Measurements from ENCODE around the gene IFT122.

The IFT122 gene

DNA sequence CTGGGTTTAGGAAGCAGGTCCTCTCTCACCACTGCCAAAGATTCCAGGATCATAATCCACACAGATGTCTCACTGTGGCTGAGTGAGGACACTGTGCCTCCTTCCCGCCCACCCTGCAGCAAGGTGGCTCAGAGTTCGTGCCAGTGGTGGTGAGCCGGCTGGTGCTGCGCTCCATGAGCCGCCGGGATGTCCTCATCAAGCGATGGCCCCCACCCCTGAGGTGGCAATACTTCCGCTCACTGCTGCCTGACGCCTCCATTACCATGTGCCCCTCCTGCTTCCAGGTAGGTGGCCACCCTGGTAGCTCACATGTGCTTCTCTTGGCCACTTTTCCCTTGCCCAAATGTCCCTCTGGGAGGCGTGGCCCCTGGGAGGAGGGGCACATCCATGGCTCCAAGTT lies 79.4 kb downstream of the IFT122 start:
- DNase-seq (ENCODE audit: low spot score), result no peak

- no peak for DNase-seq (ENCODE audit: low spot score)
These were observed 80.1 kb downstream of the IFT122 start for GRCh38 chr3:129519896-129520715.

DNA sequence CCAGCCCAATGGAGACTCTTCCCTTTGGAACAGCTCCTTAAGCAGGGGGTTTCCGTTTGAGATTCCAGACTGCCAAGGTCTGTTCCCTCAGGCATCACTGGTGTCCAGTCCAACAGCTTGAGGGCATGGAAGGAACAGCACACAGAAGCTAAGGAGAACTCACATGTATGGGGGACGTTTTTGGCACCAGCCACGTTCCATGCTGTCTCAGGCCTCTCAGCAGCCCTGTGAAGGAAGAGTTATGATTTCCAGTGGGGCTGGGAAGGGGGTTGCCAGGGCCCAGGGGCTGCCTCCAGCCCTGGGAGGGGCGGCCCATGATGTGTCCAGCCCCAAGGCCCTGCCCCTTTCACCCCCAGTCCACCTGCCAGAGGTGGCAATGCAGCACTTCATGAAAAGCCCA lies 80.9 kb downstream of the IFT122 start:
- DNase-seq (ENCODE audit: low spot score), result no peak

DNA sequence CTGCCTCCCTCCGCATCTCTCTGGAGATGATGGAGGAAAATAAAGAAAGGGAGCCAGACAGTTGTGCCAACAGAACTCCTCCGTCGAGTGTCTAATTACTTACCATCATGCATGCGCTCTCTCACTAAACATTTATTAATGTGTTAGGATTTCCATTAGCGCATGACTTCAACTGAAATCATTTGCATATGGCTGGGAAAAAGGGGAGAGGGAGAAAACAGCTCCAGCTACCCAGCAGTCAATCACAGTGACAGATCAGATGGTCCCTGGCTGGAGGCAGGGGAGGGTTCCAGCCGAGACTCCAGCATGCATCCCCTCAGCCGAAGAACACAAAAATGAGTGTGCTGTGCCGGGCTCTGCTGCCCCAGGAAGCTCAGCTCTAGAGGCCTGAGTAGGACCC lies 81.6 kb downstream of the IFT122 start:
- no peak for DNase-seq (ENCODE audit: low spot score)

DNA sequence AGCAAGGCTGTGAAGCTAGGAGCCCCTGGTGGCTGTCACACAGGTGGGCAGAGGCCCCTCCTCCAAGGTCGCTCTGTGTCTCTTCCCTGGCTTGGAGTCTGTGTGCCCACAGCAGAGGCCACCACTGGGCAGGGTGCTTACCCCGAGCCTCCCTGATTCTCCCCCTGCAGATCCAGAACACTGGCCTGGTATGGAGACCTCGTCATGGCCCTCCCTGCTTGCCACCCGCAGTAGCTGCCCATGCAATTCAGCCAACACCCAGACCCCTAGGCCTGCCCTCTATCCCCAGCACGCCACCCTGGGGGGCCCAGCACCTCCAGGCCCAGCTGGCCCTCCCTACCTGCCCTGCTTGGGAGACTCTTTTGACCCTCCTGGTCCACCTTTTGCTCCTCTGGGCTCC lies 82.9 kb downstream of the IFT122 start:
- no peak for DNase-seq (ENCODE audit: low spot score)

DNA sequence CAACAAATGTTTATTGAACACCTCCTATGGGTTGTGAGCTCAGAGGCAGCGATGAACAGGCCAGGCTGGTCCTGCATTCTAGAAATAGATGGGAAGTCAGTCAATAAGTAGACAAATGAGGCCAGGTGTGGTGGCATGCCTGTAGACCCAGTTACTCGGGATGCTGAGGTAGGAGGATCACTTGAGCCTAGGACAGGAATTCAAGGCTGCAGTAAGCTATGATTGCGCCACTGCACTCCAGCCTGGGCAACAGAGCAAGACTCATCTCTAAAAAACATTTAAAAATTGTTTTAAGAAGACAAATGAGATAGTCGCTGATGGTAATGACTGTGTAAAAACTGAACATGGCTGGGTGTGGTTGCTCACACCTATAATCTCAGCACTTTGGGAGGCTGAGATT lies 84.1 kb downstream of the IFT122 start:
- DNase-seq (ENCODE audit: low spot score), result no peak

DNA sequence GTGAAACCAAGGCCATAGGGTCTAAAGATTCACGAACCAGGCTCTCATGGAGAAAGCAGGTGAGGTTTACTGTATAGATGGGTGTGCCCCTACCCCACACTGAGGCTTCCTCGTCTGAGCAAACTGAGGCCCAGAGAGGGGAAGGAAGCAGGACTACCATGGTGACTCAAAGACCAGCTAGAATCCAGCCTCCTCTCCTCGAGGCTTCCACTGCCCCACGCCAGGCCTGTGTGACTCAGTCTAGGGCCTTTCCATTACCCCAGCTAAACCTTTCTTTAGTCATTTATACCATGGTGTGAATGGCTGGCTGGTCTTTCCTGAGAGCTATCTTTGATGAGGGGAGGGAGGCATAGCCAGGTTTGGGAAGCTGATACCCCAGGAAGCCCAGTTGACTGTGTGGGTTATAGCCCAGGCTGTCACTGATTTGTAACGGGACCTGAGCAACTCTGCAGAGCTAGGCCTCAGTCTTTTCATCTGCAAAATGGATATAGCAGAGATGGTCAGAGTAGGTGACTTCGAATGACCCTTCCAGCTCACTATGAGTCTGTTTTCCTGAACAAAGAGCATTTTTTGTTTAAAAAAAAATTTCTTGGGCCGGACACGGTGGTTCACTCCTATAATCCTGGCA lies 85.4 kb downstream of the IFT122 start:
- no peak for DNase-seq (ENCODE audit: low spot score)

GRCh38 chr3:129526121-129526900 lies 86.3 kb downstream of the IFT122 start:
- no peak for DNase-seq (ENCODE audit: low spot score)

DNA sequence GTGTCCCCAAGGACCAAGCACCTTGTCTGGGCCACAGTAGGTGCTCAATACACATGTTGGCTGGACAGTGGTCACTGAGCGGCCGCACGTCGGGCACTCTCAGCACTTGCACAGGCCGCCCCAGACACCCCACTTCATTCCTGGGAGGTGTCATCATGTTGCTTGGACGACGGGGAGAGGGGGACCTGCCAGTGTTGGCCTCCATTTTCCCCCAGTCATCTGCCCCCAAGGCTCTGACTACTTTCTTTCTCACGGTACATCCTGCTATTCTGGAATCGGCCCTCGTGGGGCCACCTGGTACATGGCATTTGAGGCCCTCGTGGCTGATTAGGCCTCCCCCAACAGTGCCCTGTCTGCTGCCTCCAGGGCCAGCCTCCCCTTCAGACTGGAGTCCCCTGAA lies 87.2 kb downstream of the IFT122 start:
- DNase-seq (ENCODE audit: low spot score), result no peak

DNA sequence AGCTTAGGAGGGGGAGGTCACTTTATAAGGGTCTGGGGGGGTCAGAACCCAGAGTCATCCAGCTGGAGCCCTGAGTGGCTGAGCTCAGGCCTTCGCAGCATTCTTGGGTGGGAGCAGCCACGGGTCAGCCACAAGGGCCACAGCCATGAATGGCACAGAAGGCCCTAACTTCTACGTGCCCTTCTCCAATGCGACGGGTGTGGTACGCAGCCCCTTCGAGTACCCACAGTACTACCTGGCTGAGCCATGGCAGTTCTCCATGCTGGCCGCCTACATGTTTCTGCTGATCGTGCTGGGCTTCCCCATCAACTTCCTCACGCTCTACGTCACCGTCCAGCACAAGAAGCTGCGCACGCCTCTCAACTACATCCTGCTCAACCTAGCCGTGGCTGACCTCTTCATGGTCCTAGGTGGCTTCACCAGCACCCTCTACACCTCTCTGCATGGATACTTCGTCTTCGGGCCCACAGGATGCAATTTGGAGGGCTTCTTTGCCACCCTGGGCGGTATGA lies 88.6 kb downstream of the IFT122 start, which contains the start of gene RHO:
Gene RHO, plus strand, starts transcription at position 51 of the 512 bp plus-strand sequence. Its CDS starts 95 bp downstream, at position 146.
- no peak for DNase-seq (ENCODE audit: low spot score)

DNA sequence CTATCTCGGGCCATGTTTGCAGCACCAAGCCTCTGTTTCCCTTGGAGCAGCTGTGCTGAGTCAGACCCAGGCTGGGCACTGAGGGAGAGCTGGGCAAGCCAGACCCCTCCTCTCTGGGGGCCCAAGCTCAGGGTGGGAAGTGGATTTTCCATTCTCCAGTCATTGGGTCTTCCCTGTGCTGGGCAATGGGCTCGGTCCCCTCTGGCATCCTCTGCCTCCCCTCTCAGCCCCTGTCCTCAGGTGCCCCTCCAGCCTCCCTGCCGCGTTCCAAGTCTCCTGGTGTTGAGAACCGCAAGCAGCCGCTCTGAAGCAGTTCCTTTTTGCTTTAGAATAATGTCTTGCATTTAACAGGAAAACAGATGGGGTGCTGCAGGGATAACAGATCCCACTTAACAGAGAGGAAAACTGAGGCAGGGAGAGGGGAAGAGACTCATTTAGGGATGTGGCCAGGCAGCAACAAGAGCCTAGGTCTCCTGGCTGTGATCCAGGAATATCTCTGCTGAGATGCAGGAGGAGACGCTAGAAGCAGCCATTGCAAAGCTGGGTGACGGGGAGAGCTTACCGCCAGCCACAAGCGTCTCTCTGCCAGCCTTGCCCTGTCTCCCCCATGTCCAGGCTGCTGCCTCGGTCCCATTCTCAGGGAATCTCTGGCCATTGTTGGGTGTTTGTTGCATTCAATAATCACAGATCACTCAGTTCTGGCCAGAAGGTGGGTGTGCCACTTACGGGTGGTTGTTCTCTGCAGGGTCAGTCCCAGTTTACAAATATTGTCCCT lies 89.6 kb downstream of the IFT122 start:
- no peak for DNase-seq (ENCODE audit: low spot score)

- DNase-seq (ENCODE audit: low spot score), result no peak
These were observed 90.3 kb downstream of the IFT122 start for GRCh38 chr3:129530251-129530791.

DNA sequence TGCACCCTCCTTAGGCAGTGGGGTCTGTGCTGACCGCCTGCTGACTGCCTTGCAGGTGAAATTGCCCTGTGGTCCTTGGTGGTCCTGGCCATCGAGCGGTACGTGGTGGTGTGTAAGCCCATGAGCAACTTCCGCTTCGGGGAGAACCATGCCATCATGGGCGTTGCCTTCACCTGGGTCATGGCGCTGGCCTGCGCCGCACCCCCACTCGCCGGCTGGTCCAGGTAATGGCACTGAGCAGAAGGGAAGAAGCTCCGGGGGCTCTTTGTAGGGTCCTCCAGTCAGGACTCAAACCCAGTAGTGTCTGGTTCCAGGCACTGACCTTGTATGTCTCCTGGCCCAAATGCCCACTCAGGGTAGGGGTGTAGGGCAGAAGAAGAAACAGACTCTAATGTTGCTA lies 90.8 kb downstream of the IFT122 start:
- no peak for DNase-seq (ENCODE audit: low spot score)

- no peak for DNase-seq (ENCODE audit: low spot score)
These were observed 91.7 kb downstream of the IFT122 start for GRCh38 chr3:129531699-129532098.

DNA sequence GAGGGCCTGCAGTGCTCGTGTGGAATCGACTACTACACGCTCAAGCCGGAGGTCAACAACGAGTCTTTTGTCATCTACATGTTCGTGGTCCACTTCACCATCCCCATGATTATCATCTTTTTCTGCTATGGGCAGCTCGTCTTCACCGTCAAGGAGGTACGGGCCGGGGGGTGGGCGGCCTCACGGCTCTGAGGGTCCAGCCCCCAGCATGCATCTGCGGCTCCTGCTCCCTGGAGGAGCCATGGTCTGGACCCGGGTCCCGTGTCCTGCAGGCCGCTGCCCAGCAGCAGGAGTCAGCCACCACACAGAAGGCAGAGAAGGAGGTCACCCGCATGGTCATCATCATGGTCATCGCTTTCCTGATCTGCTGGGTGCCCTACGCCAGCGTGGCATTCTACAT lies 92.2 kb downstream of the IFT122 start:
- DNase-seq (ENCODE audit: low spot score), result no peak

DNA sequence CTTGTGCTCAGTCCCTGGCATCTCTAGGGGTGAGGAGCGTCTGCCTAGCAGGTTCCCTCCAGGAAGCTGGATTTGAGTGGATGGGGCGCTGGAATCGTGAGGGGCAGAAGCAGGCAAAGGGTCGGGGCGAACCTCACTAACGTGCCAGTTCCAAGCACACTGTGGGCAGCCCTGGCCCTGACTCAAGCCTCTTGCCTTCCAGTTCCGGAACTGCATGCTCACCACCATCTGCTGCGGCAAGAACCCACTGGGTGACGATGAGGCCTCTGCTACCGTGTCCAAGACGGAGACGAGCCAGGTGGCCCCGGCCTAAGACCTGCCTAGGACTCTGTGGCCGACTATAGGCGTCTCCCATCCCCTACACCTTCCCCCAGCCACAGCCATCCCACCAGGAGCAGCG lies 93.4 kb downstream of the IFT122 start:
- DNase-seq (ENCODE audit: low spot score), result no peak

DNA sequence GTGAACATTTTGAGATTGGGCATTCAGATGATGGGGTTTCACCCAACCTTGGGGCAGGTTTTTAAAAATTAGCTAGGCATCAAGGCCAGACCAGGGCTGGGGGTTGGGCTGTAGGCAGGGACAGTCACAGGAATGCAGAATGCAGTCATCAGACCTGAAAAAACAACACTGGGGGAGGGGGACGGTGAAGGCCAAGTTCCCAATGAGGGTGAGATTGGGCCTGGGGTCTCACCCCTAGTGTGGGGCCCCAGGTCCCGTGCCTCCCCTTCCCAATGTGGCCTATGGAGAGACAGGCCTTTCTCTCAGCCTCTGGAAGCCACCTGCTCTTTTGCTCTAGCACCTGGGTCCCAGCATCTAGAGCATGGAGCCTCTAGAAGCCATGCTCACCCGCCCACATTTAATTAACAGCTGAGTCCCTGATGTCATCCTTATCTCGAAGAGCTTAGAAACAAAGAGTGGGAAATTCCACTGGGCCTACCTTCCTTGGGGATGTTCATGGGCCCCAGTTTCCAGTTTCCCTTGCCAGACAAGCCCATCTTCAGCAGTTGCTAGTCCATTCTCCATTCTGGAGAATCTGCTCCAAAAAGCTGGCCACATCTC lies 94.5 kb downstream of the IFT122 start:
- DNase-seq (ENCODE audit: low spot score), result peak; percentile 58

- DNase-seq (ENCODE audit: low spot score), result peak; percentile 88
These were observed 95.1 kb downstream of the IFT122 start for GRCh38 chr3:129535075-129535474.

DNA sequence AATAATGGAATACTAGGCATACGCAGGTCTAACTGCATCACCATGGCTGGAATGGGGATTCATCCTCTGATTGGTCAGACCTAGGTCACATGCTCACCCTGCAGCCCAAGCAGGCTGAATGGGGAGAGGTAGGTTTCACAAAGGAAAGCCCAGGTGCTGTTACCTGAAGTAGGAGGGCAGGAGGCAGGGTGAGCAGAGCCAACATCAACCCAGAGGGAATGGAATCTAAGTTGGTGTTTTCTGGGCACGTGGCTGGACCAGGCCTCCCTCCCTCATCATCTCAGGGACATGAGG lies 96.3 kb downstream of the IFT122 start:
- no peak for DNase-seq (ENCODE audit: low spot score)

DNA sequence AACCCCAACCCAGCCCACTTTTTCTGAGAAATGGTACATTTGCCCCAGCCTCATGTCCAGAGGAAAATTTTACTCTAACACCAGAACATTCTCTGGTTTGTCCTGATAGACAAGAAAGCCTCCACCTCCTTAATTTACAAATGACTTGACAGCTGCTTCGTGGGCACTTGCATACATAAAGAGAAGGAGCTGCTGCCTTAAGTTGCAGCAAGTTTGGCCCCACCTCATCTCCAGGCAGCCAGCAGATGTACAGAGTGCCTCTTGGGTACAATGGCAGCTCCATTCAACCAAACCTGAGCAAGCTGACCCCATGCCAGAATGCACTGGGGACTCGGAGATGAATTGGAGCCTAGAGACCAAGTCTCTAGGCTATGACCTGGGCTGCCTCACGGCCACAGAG lies 96.8 kb downstream of the IFT122 start:
- DNase-seq (ENCODE audit: low spot score), result no peak

DNA sequence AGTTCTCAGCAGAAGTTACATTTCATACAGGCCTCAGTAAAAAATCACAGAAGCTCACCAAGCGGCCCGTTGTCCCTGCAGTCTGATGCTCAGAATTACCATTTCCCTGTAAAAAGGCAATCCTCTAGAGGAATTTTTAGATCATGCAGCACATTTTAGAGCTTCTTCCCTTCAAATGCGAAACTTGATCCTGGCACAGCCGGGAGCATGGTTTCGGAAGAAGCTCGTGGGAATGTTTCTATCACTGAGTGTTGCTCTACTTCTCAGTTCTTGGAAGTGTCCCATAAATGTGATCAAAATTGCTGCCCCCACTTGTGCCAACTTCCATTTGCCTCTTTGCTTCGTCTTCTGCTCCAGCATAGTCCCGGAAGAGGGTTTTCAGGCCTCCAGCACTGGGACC lies 99.2 kb downstream of the IFT122 start:
- no peak for DNase-seq (ENCODE audit: low spot score)

All from HuH-7.5 (cell line).